Measurements from ENCODE around the gene GID8.

The GID8 gene

GRCh38 chr20:62971211-62971949 lies 33.4 kb downstream of the GID8 start:
- no peak for DNase-seq

GRCh38 chr20:62971950-62972844 lies 34.2 kb downstream of the GID8 start:
- DNase-seq = peak; percentile 89

GRCh38 chr20:62972845-62973745 lies 35.1 kb downstream of the GID8 start:
- no peak for DNase-seq

GRCh38 chr20:62975251-62975760 lies 37.4 kb downstream of the GID8 start:
- DNase-seq = no peak

GRCh38 chr20:62975812-62976508 lies 38.0 kb downstream of the GID8 start:
- DNase-seq = no peak

- DNase-seq = no peak
These were observed 38.9 kb downstream of the GID8 start for GRCh38 chr20:62976886-62977285.

- DNase-seq = peak; percentile 64
These were observed 39.9 kb downstream of the GID8 start for GRCh38 chr20:62977613-62978560.

- DNase-seq = peak; percentile 57
These were observed 40.6 kb downstream of the GID8 start for GRCh38 chr20:62978561-62978943.

- no peak for DNase-seq
These were observed 41.4 kb downstream of the GID8 start for GRCh38 chr20:62979310-62979709.

- DNase-seq = no peak
These were observed 42.0 kb downstream of the GID8 start for GRCh38 chr20:62979876-62980373.

- no peak for DNase-seq
These were observed 42.5 kb downstream of the GID8 start for GRCh38 chr20:62980380-62980960.

- peak; percentile 39 for DNase-seq
These were observed 43.0 kb downstream of the GID8 start for GRCh38 chr20:62980970-62981369.

- peak; percentile 88 for DNase-seq
These were observed 44.5 kb downstream of the GID8 start for GRCh38 chr20:62982124-62983075.

GRCh38 chr20:62983210-62983609 lies 45.3 kb downstream of the GID8 start:
- no peak for DNase-seq

- no peak for DNase-seq
These were observed 46.9 kb downstream of the GID8 start for GRCh38 chr20:62984666-62985443.

- no peak for DNase-seq
These were observed 47.5 kb downstream of the GID8 start for GRCh38 chr20:62985444-62985778.

- no peak for DNase-seq
These were observed 48.4 kb downstream of the GID8 start for GRCh38 chr20:62986257-62986800.

GRCh38 chr20:62987114-62987513 lies 49.2 kb downstream of the GID8 start:
- no peak for DNase-seq
